ENCODE data around the gene MEGF11. TPM values are rescaled to one million over a fixed set of nuclear protein-coding genes. Genes with fewer than 3 reads are reported as not detected.

The MEGF11 gene
- total and polyA plus RNA-seq, 10 donors = 0.02 to 0.61 (median 0.23) TPM; not detected in 4

- H3K9me3 ChIP-seq = no peaks in the 10 kb centered on the region
- no peaks in the 10 kb centered on the region for H3K4me1 ChIP-seq
- TF ChIP-seq POLR2A (IDR thresholded peaks at IDR 0.05) (no peak), CTCF (IDR thresholded peaks at IDR 0.05 in 8 of 11, conservative IDR thresholded peaks at IDR 0.05 in 3 of 11) (peak in 5 of 11 experiments; percentile 23 to 39 (median 33)), POLR2AphosphoS5 (IDR thresholded peaks at IDR 0.05) (peak in 1 of 3 donors; percentile 37)
- no peaks in the 10 kb centered on the region for H3K36me3 ChIP-seq
- 48 to 78% (median 64%) methylated on average over 3 of the region's 3 CpGs for WGBS, 5 donors
- DNase-seq = peak; percentile 14
- intact Hi-C loops (cut with DNase I; ENCODE audit: low total_unique reads) = no loop called here
- H3K27ac ChIP-seq = no peak overlapping the region
- peaks cover 0 to 51% (median 0%) of the 10 kb centered on the region in 7 donors for H3K27me3 ChIP-seq (replicated peaks in 1 of 7)
- H3K4me3 ChIP-seq = no peak overlapping the region
Observed at GRCh38 chr15:65962187-65962586, 291.4 kb downstream of the MEGF11 start.

GRCh38 chr15:65960586-65960985, 293.0 kb downstream of the MEGF11 start:
- intact Hi-C loops (cut with DNase I; ENCODE audit: low total_unique reads) = no loop called here
- no peak for TF ChIP-seq CTCF (IDR thresholded peaks at IDR 0.05 in 8 of 11, conservative IDR thresholded peaks at IDR 0.05 in 3 of 11)
- TF ChIP-seq POLR2A (IDR thresholded peaks at IDR 0.05) = no peak
- no peak for TF ChIP-seq POLR2AphosphoS5 (IDR thresholded peaks at IDR 0.05)
- H3K4me3 ChIP-seq = no peak overlapping the region
- 37 to 48% (median 46%) methylated on average over 3 of the region's 3 CpGs for WGBS, 5 donors
- peaks cover 0 to 38% (median 0%) of the 10 kb centered on the region in 7 donors for H3K27me3 ChIP-seq (replicated peaks in 1 of 7)
- H3K36me3 ChIP-seq = no peaks in the 10 kb centered on the region
- no peaks in the 10 kb centered on the region for H3K9me3 ChIP-seq
- H3K27ac ChIP-seq = no peak overlapping the region
- DNase-seq = no peak
- no peaks in the 10 kb centered on the region for H3K4me1 ChIP-seq

- 69 to 87% (median 75%) methylated on average over 3 of the region's 3 CpGs for WGBS, 5 donors
- no peaks in the 10 kb centered on the region for H3K36me3 ChIP-seq
- no peaks in the 10 kb centered on the region for H3K9me3 ChIP-seq
- no peak for DNase-seq
- peaks cover 0 to 21% (median 0%) of the 10 kb centered on the region in 7 donors for H3K27me3 ChIP-seq (replicated peaks in 1 of 7)
- no peak overlapping the region for H3K27ac ChIP-seq
- H3K4me1 ChIP-seq = no peaks in the 10 kb centered on the region
- intact Hi-C loops (cut with DNase I; ENCODE audit: low total_unique reads) = no loop called here
- TF ChIP-seq POLR2AphosphoS5 (IDR thresholded peaks at IDR 0.05) (no peak), CTCF (IDR thresholded peaks at IDR 0.05 in 8 of 11, conservative IDR thresholded peaks at IDR 0.05 in 3 of 11) (no peak), POLR2A (IDR thresholded peaks at IDR 0.05) (no peak)
- H3K4me3 ChIP-seq = no peak overlapping the region
Observed at GRCh38 chr15:65958835-65959234, 294.7 kb downstream of the MEGF11 start.

GRCh38 chr15:65957451-65957850, 296.1 kb downstream of the MEGF11 start:
- DNase-seq = no peak
- H3K36me3 ChIP-seq = no peaks in the 10 kb centered on the region
- no peak overlapping the region for H3K4me3 ChIP-seq
- intact Hi-C loops (cut with DNase I; ENCODE audit: low total_unique reads) = no loop called here
- no peaks in the 10 kb centered on the region for H3K9me3 ChIP-seq
- WGBS, 5 donors = 59 to 71% (median 66%) methylated on average over 2 to 7 of the region's 7 CpGs
- no peak for TF ChIP-seq POLR2A (IDR thresholded peaks at IDR 0.05)
- TF ChIP-seq POLR2AphosphoS5 (IDR thresholded peaks at IDR 0.05) = no peak
- H3K27ac ChIP-seq = no peak overlapping the region
- H3K27me3 ChIP-seq (replicated peaks in 1 of 7) = peaks cover 0 to 14% (median 0%) of the 10 kb centered on the region in 7 donors
- H3K4me1 ChIP-seq = no peaks in the 10 kb centered on the region

GRCh38 chr15:65956899-65957298, 296.7 kb downstream of the MEGF11 start:
- no peak for TF ChIP-seq POLR2A (IDR thresholded peaks at IDR 0.05)
- TF ChIP-seq CTCF (IDR thresholded peaks at IDR 0.05 in 8 of 11, conservative IDR thresholded peaks at IDR 0.05 in 3 of 11) = no peak
- Histone ChIP-seq H3K27me3 (replicated peaks in 1 of 7) (peaks cover 0 to 16% (median 0%) of the 10 kb centered on the region in 7 donors), H3K9me3 (no peaks in the 10 kb centered on the region), H3K27ac (no peak overlapping the region), H3K36me3 (no peaks in the 10 kb centered on the region), H3K4me3 (no peak overlapping the region), H3K4me1 (no peaks in the 10 kb centered on the region)
- WGBS, 5 donors = 88 to 98% (median 94%) methylated on average over 3 of the region's 3 CpGs
- DNase-seq = no peak
- intact Hi-C loops (cut with DNase I; ENCODE audit: low total_unique reads) = no loop called here
